ENCODE measurements around the gene TSPAN11. TPM values are rescaled to one million over a fixed set of nuclear protein-coding genes. Genes with fewer than 3 reads are reported as not detected.

The TSPAN11 gene
- polyA plus RNA-seq, 4 donors: 4.1 to 6.0 (median 5.3) TPM

GRCh38 chr12:30909349-30910037, 17.1 kb upstream of the TSPAN11 start:
- no peak for DNase-seq (ENCODE audit: low read depth in 4 of 4, low spot score in 2 of 4)

GRCh38 chr12:30910038-30910350, 16.6 kb upstream of the TSPAN11 start:
- no peak for DNase-seq (ENCODE audit: low read depth in 4 of 4, low spot score in 2 of 4)

GRCh38 chr12:30911207-30911606, 15.3 kb upstream of the TSPAN11 start:
- no peak for DNase-seq (ENCODE audit: low read depth in 4 of 4, low spot score in 2 of 4)

GRCh38 chr12:30913323-30913722, 13.2 kb upstream of the TSPAN11 start:
- no peak for DNase-seq (ENCODE audit: low read depth in 4 of 4, low spot score in 2 of 4)

GRCh38 chr12:30914986-30915591, 11.5 kb upstream of the TSPAN11 start:
- DNase-seq (ENCODE audit: low read depth in 4 of 4, low spot score in 2 of 4): no peak

- no peak for DNase-seq (ENCODE audit: low read depth in 4 of 4, low spot score in 2 of 4)
Measured at GRCh38 chr12:30923057-30923456, 3.5 kb upstream of the TSPAN11 start.

GRCh38 chr12:30925607-30926242, 823 bp upstream of the TSPAN11 start:
- DNase-seq (ENCODE audit: low read depth in 4 of 4, low spot score in 2 of 4): no peak

GRCh38 chr12:30927222-30927611, 669 bp downstream of the TSPAN11 start:
- no peak for DNase-seq (ENCODE audit: low read depth in 4 of 4, low spot score in 2 of 4)

- DNase-seq (ENCODE audit: low read depth in 4 of 4, low spot score in 2 of 4): no peak
Measured at GRCh38 chr12:30928356-30929244, 2.1 kb downstream of the TSPAN11 start.

GRCh38 chr12:30930238-30930637, 3.7 kb downstream of the TSPAN11 start:
- no peak for DNase-seq (ENCODE audit: low read depth in 4 of 4, low spot score in 2 of 4)

GRCh38 chr12:30930641-30931040, 4.1 kb downstream of the TSPAN11 start:
- no peak for DNase-seq (ENCODE audit: low read depth in 4 of 4, low spot score in 2 of 4)

- DNase-seq (ENCODE audit: low read depth in 4 of 4, low spot score in 2 of 4): no peak
Measured at GRCh38 chr12:30932881-30933280, 6.3 kb downstream of the TSPAN11 start.

- DNase-seq (ENCODE audit: low read depth in 4 of 4, low spot score in 2 of 4): no peak
Measured at GRCh38 chr12:30934811-30935210, 8.3 kb downstream of the TSPAN11 start.

GRCh38 chr12:30936036-30936435, 9.5 kb downstream of the TSPAN11 start:
- DNase-seq (ENCODE audit: low read depth in 4 of 4, low spot score in 2 of 4): no peak

GRCh38 chr12:30939234-30939633, 12.7 kb downstream of the TSPAN11 start:
- no peak for DNase-seq (ENCODE audit: low read depth in 4 of 4, low spot score in 2 of 4)

GRCh38 chr12:30942486-30942885, 15.9 kb downstream of the TSPAN11 start:
- no peak for DNase-seq (ENCODE audit: low read depth in 4 of 4, low spot score in 2 of 4)

GRCh38 chr12:30942936-30943335, 16.4 kb downstream of the TSPAN11 start:
- DNase-seq (ENCODE audit: low read depth in 4 of 4, low spot score in 2 of 4): no peak

- DNase-seq (ENCODE audit: low read depth in 4 of 4, low spot score in 2 of 4): no peak
Measured at GRCh38 chr12:30945443-30946164, 19.1 kb downstream of the TSPAN11 start.

GRCh38 chr12:30952015-30952414, 25.5 kb downstream of the TSPAN11 start:
- DNase-seq (ENCODE audit: low read depth in 4 of 4, low spot score in 2 of 4): no peak

- DNase-seq (ENCODE audit: low read depth in 4 of 4, low spot score in 2 of 4): no peak
Measured at GRCh38 chr12:30953257-30953656, 26.7 kb downstream of the TSPAN11 start.

All from left renal cortex interstitium (tissue), 4 donors.